GM18520 (cell line): Measurements from ENCODE around the gene LCTL.
"Not testable (repeated sequence)": the region's sequence is repeated elsewhere in the genome, so short reads cannot be mapped to it uniquely, and the experiment has no call there.

Experiments
- ATAC-seq: cut with Tn5 transposase; IDR thresholded peaks from one replicate; pipeline ENCODE4 v1.9.1; 2021; ENCODE audit not compliant: unreplicated experiment

Gene LCTL

DNA sequence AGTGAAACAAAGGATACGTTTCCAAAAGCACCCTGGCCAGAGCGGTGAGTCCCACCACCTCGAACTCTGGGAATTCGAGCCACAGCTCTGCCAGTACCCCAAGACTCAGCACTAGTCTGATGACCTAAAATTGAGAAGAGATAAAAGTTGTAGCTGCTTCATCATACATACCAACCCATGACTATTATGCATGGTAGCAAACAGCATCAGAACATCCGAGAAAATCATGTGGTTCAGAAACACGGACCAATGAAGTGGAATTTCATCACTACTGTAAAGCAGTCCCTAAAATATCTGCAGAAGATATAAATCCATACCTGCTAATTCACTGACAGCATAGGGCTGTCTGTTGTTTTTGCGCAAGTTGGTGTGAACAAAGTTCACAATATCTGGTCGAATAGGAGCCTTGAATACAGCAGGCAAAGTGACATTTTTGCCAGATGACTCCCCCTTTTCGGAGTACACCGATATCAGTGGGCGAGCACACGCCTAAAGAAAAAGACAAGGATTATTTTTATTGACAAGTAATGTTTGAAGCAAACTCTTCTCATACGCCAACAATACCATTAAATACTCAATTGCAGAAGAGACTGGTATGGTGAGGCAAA, 62.7 kb downstream of the LCTL start:
- not testable (repeated sequence) for ATAC-seq

DNA sequence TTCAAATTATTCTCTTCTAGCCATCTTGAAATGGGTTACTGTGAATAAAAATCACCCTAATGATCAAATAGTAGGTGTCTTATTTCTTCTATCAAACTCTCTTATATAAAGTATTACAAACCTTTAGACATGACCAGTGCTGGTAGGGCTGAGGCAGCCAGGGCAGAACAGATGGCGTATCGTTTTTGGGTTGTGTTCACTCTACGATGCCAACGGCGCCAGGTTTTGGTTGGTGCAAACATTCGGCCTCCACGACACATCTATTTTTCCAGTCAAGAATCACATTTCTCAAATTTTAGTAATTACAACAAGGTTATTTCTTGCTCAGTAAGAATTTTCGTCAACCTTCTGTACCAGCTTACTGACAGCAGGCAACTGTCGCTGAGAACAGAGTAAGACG, 63.3 kb downstream of the LCTL start:
- ATAC-seq, result no peak

DNA sequence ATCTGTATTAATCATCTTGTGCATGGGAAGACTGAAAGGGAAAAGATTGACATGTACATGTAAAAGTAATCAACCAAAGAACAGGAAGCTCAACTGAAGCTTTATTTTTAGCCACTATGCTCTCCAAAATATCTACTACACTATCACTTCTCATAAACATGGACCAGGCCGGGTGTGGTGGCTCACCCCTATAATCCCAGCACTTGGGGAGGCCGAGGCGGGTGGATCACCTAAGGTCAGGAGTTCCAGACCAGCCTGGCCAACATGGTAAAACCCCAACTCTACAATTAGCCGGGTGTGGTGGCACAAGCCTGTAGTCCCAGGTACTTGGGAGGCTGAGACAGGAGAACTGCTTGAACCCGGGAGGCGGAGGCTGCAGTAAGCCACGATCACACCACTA, 65.5 kb downstream of the LCTL start:
- not testable (repeated sequence) for ATAC-seq

DNA sequence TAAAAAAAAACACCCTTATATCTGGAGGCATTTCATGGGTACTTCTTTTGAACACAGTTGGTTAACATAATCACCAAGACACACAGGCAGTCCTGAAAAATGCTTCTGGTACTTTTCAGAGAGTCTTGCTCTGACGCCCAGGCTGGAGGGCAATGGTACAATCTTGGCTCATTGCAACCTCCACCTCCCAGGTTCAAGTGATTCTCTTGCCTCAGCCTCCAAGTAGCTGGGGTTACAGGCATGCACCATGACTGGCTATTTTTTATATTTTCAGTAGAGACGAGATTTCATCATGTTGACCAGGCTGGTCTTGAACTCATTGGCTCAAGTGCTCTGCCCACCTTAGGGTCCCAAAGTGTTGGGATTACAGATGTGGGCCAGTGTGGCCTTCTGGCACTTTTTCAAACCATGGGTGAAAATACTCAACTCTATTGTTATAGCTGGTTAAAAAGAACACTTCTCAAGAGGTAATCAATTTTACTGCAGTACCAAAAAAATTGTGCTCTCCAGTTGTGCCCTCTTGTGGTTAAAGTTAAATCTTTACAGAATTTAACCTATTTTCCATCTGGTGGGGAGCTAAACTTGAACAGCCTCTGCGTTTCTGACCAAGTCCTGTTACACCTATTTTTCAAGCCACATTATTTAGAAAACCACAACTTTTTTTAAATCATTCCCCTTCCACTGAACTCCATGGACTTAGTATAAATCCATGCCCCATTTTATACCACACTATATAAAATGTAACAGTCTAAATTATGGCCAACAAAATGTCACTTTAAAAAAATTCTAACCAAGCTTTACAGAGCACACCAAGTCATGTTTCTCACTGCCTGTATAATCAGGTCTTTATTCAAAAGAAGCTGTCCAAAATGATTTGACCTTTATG, 67.1 kb downstream of the LCTL start:
- no peak for ATAC-seq
